PC-3 (cell line): ENCODE results near the gene FOS.

Source experiments
- EZH2phosphoT487 ChIP-seq: fragments of 300-600 bp; sonication (generic); IDR thresholded peaks from 2 replicates; pipeline ENCODE4 v1.6.1; 2018; ENCODE audit warnings: mild to moderate bottlenecking, antibody characterized with exemption, low read length, borderline replicate concordance
- TF ChIP-seq, protein P1 (sequence below): fragments of 300-600 bp; sonication (generic); conservative IDR thresholded peaks from 2 replicates; pipeline ENCODE4 v1.5.1; 2017; ENCODE audit warnings: antibody characterized with exemption, low read depth, mild to moderate bottlenecking, low read length

GRCh38 chr14:75294649-75295033 is 16.0 kb downstream of the FOS start:
- TF ChIP-seq, protein P1, sequence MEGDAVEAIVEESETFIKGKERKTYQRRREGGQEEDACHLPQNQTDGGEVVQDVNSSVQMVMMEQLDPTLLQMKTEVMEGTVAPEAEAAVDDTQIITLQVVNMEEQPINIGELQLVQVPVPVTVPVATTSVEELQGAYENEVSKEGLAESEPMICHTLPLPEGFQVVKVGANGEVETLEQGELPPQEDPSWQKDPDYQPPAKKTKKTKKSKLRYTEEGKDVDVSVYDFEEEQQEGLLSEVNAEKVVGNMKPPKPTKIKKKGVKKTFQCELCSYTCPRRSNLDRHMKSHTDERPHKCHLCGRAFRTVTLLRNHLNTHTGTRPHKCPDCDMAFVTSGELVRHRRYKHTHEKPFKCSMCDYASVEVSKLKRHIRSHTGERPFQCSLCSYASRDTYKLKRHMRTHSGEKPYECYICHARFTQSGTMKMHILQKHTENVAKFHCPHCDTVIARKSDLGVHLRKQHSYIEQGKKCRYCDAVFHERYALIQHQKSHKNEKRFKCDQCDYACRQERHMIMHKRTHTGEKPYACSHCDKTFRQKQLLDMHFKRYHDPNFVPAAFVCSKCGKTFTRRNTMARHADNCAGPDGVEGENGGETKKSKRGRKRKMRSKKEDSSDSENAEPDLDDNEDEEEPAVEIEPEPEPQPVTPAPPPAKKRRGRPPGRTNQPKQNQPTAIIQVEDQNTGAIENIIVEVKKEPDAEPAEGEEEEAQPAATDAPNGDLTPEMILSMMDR = peak; percentile 31; the same call in 1 of the 2 replicates
- no peak for TF ChIP-seq EZH2phosphoT487
